IPS-NIHi7 (cell line): ENCODE data around the gene EIF5AL1.
"Not testable (repeated sequence)": the region's sequence is repeated elsewhere in the genome, so short reads cannot be mapped to it uniquely, and the experiment has no call there.

Experiments used
- DNase-seq: peaks from one replicate; pipeline ENCODE4 v3.0.0; 2012; ENCODE audit warnings: mixed read lengths; ENCODE audit errors: extremely low spot score

The EIF5AL1 gene

DNA sequence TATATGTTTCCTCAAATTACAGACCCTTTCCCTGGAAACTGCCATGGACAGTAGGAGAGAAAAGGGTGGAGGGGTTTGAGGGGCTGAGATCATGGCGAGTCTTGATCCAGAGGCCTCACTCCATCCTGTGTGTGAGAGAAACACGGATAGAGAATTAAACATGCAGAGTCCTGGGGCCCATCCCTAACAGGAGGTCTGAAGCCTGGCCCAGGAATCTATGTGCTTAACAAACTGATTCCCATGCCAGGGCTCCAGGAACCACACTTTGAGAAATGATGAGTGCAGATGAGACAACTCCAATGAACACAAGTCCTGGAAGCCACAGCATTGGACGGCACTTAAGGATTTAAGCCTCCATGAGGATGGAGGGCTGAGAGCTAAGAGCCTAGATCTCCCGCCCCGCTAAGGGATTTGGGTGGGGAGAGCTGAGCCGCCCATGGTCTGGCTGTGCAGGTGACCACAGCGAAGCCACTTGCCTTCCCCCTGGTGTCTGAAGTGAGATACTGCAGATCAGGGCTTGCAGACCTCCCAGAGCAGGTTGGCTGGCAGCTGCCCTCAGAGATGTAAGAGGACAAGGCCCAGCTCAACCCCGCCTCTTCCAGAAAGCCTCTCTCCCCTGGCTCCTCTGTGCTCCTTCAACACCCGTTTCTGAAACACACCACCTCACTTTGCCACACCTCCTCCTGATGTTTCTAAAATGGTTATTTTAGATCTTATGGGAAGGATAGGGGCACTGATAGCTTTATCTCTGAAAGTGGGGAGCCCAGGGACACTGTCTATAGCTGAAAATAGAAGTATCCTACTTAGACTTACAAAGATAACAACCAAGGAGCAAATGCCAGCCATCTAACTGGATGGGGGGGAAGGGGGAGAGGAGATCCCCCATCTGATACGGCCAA, 24.8 kb upstream of the EIF5AL1 start:
- peak; percentile 94 for DNase-seq

DNA sequence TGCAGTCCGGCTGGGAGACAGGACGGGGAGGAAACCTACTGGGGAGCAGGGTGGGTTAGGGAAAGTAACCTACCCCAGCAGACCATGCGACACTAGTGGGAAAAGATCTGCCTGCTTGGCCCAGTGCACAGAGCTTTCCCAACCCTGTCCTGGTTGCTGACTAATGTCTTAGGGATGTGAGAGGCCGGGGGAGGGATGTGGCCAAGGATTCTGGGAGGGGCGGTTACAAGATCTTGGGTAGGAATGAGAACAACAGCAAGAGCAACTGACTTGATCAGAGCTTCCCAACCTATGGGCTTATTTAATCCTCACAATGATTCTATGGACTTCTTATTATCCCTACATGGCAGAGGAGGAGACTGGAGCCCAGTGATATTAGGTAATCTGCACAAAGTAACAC, 24.0 kb upstream of the EIF5AL1 start:
- peak; percentile 54 for DNase-seq

DNA sequence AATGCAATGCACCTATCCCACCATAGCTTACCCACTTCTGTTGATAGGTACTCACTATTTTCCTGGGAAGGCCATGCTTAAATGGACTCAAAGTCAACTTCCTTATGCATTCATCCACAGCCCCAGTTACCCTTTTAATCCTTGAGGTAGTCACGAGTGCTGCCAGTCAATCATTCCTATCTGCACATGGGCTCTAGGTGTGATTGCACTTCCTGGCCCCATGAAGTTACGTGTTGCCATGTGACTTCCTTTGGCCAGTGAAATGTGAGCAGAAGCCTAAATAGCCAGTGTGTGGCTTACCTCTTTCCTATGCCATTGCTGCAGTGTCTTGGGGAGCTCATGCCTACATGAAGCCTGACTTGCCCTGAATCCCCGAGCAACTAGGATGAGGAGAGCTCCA, 23.5 kb upstream of the EIF5AL1 start:
- DNase-seq, result no peak

DNA sequence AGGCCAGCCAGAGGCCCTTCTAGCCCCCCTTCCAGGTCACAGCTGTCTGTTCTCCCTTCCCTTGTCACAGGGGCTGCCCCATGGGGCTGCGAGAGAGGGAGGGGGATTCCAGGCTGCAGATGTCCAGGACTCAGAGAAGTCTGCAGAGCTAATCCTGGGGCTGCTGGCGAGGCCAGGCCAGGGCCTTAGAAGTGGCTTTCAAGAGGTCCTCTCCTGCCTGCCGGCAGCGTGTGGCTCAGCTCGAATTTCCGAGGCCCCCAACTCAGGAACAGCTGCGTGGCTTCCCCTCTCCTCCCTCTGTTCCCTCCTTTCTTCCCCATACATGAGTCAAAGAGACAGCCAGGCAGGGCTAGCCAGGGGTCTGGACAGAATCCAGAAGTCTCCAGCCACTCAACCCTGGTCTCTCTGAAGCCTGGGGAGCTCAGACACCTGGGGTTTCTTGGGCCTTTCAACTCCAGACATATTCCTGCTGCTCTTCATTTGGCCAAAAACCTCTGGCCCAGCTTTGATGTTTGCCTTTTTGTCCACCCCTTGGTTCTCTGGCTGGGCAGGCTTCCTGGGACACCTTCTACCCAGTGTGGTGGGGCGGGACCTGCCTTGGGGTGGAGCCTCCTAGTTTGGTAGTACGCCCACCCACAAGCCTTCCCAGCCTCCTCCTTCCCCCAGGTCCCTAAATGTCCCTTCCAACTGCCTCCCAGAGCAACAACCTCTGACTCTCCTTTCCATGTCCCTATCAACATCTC, 21.8 kb upstream of the EIF5AL1 start:
- DNase-seq, result no peak

DNA sequence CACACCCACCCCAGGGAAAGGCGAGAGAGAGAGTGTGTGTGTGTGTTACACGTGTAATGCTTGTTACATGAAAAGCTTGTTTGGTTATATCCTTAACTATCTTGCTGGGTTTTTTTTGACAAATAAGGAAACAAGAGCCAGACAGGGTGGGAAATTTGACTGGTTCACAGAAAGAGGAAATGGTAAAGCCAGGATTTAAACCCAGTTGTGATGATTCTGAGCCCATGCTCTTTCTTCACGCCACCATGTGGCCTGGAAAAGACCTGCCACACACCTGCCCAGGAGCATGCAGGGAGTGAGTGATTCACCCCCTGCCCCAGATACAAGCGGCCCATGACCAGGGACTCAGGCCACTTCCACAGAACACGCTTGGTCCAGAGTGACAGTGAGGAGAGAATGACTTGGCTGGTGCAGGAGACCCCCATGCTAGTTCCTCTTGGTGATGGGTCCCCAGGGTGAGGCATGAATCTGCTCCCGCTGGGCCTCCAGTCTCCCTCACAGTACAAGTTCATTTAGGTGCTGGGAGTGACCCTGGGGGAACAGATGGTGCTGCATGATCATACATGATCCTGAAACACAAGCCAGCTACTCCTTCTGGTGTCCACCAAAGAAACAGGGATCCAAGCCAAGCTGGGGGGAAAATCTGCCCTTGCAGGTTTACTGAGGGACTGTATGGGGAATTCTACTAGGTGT, 21.0 kb upstream of the EIF5AL1 start:
- DNase-seq, result peak; percentile 44

DNA sequence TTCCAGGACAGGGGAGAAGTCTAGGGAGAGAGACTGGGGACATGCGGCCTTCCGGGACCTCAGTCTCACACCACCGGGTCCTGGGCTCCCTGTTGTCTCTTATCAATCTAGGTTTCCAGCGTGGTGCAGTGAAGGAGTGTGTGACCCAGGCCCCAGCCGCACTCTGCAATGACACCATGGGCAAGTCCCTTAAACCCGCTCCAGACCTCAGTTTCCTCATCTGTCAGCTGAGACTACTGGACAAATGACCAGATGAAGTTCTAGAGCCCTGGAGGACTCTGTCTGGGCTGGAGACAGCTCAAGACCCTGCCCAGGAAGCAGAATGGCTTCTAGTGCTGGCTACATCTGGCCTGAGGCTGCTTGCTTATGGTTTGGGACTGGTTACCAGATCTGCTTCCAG, 20.1 kb upstream of the EIF5AL1 start:
- DNase-seq, result no peak

DNA sequence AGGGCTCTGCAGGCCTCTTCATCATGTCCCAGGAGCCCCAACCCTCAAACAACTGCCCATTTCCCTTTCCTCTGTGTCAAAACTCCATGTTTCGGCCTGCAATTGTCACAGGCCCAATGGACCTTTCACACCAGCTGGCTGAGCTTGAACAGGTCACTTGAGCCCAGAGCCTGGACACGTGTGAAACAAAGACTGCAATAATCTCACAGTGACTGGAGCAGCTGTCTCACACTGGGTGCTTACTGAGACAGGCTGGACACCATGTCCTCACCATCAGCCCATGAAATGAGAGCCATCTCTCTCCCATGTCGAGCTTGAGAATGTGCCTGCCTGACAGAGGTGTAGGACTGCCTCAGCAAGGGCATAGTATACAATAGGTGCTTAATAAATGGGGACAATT, 19.5 kb upstream of the EIF5AL1 start:
- no peak for DNase-seq

DNA sequence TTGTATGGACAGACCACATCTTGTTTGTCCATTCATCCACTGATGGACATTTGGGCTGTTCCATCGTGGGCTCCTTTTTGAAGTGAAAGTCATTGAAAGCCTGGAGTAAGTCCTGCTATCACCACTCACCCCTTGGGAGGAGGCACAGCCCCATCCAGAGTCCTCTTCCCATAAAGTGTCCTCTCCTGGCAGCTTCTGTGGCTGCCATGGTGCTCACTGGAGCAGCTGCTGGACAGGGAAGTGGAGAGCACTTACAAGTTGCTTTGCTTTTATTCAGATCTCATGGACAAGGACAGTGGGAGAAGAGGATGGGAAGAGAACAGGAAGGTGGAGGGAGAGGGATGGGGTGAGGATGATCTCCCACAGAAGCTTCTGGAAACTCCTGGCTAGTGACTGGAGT, 18.5 kb upstream of the EIF5AL1 start:
- DNase-seq, result no peak

DNA sequence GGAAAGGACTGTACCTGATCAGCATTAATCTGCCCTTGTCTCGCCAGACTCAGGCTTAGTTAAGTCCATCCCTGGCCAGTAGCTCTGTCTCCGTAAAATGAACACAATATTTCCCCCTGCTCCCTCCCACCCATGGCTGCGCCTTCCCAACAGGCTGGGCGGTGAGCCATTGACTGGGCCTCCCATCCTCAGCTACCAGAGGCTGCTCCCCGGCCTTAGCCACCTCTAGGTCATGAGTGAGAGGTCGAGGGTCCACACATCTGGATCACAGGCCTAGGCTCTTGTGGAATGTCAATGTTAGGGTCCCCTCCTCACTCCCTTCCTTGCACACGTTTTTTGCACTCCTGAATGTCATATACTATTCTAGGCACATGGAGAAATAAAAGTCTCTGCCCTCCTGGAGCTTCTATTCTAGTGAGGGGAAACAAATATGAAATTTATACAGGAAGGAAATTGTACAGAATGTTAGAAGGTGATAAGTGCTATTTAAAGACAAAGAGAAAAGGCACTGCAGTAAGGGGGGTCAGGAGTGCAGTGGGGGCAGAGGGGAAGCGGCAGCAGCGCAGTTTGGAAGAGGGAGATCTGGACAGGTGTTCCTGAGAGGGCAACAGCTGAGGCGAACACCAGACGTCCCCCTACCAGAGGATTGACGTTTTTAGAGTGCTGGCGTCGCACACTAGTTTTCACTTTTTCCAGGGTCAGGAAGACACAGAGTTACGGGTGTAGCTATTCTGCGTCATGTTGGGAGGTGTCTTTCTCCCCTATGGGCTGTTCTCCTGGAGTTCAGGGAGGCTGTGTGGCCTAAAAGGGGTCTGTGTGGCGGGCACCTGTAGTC, 17.2 kb upstream of the EIF5AL1 start:
- no peak for DNase-seq

DNA sequence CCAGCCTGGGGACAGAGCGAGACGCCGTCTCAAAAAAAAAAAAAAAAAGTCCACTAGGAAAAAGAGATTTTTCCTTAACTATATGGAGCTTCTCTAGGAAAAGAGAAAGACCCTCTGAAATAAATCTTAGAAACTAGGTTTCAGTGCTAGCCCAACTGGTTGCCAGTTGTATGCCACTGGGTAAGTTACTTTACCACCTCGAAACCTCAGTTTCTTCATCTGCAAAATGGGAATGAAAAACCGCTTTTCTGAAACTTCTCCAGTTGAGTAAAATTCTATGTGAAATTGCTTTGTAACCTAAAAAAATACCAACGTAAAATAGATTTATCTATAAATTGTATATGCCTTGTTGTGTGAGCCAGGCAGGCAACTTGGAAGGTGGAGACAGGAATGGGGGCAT, 16.5 kb upstream of the EIF5AL1 start:
- no peak for DNase-seq

DNA sequence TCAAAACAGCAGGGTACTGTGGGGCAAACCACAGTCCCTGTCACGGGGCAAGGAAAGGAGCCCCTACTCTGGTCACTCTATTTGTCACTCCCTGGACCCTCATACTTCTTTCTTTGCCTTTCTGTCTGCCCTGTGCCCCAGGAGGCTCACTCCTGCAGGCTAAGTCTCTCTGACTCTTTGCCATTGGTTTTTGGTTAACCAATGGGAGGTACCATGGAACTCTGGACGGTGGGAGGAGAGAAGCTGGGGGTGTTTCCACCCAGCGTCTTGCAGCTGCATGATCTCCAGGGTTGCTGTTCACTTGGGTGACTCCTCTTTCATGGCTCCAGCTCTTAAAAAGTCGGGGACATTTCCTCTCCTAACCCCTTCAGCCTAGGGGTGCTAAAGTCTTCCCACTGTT, 15.4 kb upstream of the EIF5AL1 start:
- no peak for DNase-seq

DNA sequence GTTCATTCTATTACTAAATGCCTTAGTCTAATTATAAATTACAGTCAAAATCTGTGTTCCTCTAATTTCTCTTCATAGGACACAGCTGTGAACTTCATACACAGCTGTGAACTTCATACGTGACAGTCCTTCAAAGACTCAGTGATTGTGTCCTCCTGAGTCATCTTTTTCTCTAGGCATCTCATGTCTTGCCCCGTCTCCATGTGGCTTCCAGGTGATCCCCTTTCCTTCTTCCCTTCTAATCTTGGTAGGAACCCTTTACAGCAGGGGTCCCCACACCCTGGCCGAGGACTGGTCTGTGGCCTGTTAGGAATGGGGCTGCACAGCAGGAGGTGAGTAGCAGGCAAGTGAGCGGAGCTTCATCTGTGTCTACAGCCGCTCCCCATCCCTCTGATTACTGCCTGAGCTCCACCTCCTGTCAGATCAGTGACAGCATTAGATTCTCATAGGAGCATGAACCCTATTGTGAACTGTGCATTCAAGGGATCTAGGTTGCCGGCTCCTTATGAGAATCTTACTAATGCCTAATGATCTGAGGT, 14.0 kb upstream of the EIF5AL1 start:
- no peak for DNase-seq

DNA sequence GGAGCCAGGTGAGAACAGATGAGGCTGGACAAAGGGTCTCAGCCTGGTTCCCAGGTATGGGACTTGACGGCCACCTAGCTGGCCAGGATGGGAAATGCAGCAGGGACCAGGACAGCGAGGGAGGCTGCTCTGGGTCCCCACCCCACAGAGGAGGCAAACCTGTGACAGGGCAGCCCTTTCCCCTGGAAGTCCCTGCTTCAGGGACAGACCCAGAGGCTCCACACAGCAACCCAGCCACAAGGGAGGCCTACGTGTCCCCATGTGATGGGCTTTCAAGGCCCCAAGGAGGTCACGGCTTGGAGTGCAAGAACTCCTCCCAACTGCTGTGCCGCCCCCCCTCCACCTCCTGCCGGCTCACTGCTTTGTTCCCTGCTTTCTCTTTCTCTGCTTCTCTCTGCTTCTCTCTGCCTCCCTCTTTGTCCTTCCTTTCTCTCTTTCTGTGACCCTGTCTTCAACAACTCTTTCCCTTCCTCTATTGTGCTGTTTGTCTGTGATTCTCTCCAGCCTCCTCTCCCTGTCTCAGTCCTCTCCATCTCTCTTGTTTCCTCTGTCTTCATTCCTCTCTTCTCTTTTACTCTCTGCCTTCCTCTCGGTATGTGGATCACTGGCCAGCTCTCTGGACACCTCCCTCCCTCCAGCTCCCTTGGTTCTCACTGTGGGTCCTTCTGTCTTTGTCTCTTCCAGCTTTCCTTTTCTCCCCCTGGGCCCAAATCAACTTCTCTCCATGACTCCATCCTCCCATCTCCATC, 9.6 kb upstream of the EIF5AL1 start:
- DNase-seq, result peak; percentile 61

DNA sequence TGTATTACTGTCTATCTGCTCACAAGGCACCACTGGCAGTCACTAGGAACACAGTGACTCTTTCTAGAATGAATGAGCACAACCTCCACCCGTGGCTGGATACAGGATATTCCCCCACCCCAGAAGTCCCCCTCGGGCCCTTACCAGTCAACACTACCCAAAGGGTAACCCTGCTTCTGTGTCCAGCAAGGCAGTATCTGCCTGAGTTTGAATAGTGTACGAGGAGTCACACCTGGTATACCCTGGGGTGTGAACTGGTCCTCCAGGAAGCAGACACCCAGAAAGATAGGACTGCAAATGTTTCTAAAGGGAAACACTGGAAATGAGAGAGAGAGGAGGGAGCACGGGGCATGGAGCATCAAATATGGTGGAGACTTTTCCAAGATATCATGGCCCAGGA, 8.5 kb upstream of the EIF5AL1 start:
- DNase-seq, result not testable (repeated sequence)

DNA sequence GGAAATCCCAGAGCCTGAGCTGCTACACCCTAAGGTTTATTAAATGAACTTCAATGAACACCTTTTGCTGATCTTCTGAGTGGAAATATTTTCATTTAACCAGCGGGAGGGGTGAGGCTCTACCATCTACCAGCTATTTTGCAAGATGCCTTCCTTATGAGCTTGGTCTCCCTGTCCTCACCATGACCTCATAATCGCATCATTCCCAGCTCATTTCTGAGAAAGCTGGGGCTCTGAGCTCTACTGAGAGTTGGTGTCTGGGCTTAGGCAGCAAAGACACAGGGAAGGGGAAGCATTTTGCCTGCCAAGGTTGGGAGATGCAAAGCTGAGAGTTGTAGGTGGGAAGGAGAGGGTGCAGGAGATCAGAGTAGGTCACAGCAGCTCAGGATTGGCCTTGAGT, 7.8 kb upstream of the EIF5AL1 start:
- not testable (repeated sequence) for DNase-seq

DNA sequence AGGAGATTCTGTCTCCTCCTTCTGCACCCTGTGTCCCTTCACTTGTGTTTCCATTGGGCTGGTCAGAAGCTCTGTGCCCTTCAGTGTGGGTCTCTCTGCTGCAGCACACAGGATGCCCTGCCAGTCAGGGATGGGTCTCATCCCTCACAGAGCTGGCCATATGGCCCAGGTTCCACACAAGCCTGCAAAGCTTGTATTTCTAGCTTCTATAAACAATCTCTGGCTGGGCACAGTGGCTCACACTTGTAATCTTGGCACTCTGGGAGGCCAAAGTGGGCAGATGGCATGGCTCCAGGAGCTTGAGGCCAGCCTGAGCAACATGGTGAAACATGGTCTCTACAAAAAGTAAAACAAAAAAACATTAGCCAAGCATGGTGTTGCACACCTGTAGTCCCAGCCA, 7.0 kb upstream of the EIF5AL1 start:
- not testable (repeated sequence) for DNase-seq

DNA sequence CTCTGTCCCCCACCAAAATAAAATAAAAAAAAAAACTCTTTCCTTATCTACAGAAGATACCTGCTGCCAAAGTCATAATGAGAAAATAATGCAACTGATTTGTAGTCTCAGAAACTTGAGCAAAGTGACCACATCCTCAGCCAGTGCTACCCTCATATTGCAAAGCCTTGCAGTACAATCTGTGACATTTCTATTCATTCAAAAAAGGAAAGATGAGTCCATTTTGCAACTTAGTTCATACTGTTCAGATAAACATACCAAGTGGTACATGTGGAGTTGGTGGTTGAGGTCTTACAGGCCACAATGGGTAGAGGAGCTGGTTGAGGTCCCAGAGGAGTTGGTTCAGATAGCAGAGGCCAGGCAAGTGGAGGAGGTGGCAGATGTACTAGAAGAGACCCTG, 6.5 kb upstream of the EIF5AL1 start:
- no peak for DNase-seq

DNA sequence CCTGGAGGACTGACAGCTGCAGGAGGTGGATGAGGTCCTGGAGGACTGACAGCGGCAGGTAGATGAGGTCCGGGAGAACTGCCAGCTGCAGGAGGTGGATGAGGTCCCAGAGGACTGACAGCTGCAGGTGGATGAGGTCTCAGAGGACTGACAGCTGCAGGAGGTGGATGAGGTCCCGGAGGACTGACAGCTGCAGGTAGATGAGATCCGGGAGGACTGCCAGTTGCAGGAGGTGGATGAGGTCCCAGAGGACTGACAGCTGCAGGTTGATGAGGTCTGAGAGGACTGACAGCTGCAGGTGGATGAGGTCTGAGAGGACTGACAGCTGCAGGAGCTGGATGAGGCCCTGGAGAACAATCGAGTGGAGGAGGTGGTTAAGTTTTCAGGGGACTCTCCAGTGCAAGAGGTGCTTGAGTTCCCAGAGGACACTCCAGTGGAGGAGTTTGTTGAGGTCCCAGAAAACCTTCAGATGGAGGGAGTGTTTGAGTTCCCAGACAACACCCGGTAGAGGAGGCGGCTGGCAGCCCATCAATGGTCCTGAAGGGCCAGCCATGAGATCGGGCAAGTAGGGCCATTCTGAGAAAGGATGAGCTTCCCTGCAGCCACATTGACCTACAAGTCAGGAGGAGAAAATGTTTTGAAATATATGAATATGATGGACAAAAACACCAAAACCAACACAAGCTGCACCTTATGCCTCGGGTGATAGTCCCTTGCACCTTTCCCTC, 4.7 kb upstream of the EIF5AL1 start:
- DNase-seq, result no peak

DNA sequence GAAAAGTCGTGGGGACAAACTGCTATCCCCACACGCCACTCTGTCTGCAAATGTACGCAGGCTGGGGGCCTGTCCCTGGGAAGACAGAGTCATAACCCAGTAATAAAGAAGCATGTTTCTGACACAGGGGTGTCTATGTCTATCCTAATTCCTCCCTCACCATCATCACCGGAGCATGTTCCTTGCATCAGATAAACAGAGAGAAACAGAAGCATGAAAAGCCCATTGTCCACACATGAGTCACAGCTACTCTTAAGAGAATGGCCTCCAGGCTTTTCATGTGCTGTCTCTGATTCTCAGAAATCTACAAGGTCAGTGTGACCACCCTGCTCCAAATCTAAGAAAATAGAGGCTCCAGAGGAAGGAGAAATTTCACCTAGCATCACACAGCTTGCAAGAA, 4.1 kb upstream of the EIF5AL1 start:
- DNase-seq, result not testable (repeated sequence)
